HEK293 (cell line): ENCODE results near the gene COX7A2.

Source experiments
- CTCF ChIA-PET: fragments of 350-600 bp; formaldehyde crosslinking; extraction: SDS; loops from one replicate; lab custom pipeline; 2021; ENCODE audit warnings: antibody characterized with exemption; lab: Yijun Ruan, JAX
- POLR2A ChIA-PET: fragments of 300-600 bp; formaldehyde crosslinking; extraction: SDS; loops from one replicate; lab custom pipeline; 2020; ENCODE audit warnings: antibody characterized with exemption, inconsistent platforms; lab: Yijun Ruan, JAX
- H3K27ac ChIP-seq: fragments of 200-500 bp; sonication (Bioruptor generic); 2 replicates; pipeline ENCODE4 v1.5.1; 2014; ENCODE audit warnings: low read depth, low read length, control low read depth, inconsistent platforms; ENCODE audit errors: extremely low read depth
- H3K36me3 ChIP-seq, 2 experiments: fragments of 200-500 bp in 1 of 2; sonication (Bioruptor generic) in 1 of 2; 1 replicate in 1 of 2; 2 replicates in 1 of 2; pipeline ENCODE4 v1.5.1; 2014 to 2017; ENCODE audit warnings: inconsistent platforms in 2 of 2, low read length in 2 of 2; ENCODE audit not compliant: control insufficient read depth in 2 of 2, insufficient read depth in 1 of 2
- H3K4me1 ChIP-seq: fragments of 200-500 bp; sonication (Bioruptor generic); 2 replicates; pipeline ENCODE4 v1.5.1; 2014; ENCODE audit warnings: mild to moderate bottlenecking, low read length, inconsistent platforms; ENCODE audit not compliant: control insufficient read depth, insufficient read depth
- H3K4me3 ChIP-seq: 2 replicates; pipeline ENCODE4 v1.5.1; 2011; ENCODE audit warnings: low read depth, mild to moderate bottlenecking, control low read depth, low read length, moderate library complexity
- H3K9me3 ChIP-seq: fragments of 200-500 bp; sonication (Bioruptor generic); 2 replicates; pipeline ENCODE4 v1.5.1; 2014; ENCODE audit warnings: low read depth, low read length, inconsistent platforms; ENCODE audit not compliant: control insufficient read depth, insufficient read depth
- CTCF ChIP-seq: fragments of 450-650 bp; formaldehyde crosslinking; IDR thresholded peaks from 2 replicates; pipeline ENCODE4 v1.5.1; 2016; ENCODE audit warnings: missing biosample characterization, missing genetic modification characterization
- FEZF1 ChIP-seq: fragments of 450-650 bp; formaldehyde crosslinking; IDR thresholded peaks from 2 replicates; pipeline ENCODE4 v1.5.1; 2016; ENCODE audit warnings: missing biosample characterization, missing genetic modification characterization
- GLIS2 ChIP-seq: fragments of 450-650 bp; formaldehyde crosslinking; IDR thresholded peaks from 2 replicates; pipeline ENCODE4 v1.5.1; 2016; ENCODE audit warnings: missing biosample characterization, missing genetic modification characterization
- HOXA7 ChIP-seq: sonication (generic); formaldehyde crosslinking; IDR thresholded peaks from 2 replicates; pipeline ENCODE4 v1.8.1; 2022; ENCODE audit warnings: missing genetic modification reagents, borderline replicate concordance
- IKZF3 ChIP-seq: fragments of 450-650 bp; IDR thresholded peaks from 2 replicates; pipeline ENCODE4 v1.5.0; 2018; ENCODE audit warnings: missing biosample characterization, mild to moderate bottlenecking, missing genetic modification characterization, moderate library complexity
- PBX3 ChIP-seq: sonication (generic); formaldehyde crosslinking; IDR thresholded peaks from 2 replicates; pipeline ENCODE4 v1.8.1; 2022; ENCODE audit warnings: mild to moderate bottlenecking, moderate library complexity, missing genetic modification reagents
- PRDM1 ChIP-seq: fragments of 450-650 bp; formaldehyde crosslinking; IDR thresholded peaks from 2 replicates; pipeline ENCODE4; 2016; ENCODE audit warnings: missing biosample characterization, missing genetic modification characterization
- SCRT2 ChIP-seq: fragments of 450-650 bp; formaldehyde crosslinking; IDR thresholded peaks from 2 replicates; pipeline ENCODE4 v1.5.1; 2016; ENCODE audit warnings: missing biosample characterization, missing genetic modification characterization
- SP7 ChIP-seq: fragments of 450-650 bp; formaldehyde crosslinking; IDR thresholded peaks from 2 replicates; pipeline ENCODE4 v1.5.1; 2016; ENCODE audit warnings: missing biosample characterization, missing genetic modification characterization
- TRIM28 ChIP-seq: IDR thresholded peaks from 2 replicates; pipeline ENCODE4 v1.6.1; 2011; ENCODE audit warnings: low read length, control low read depth, borderline replicate concordance
- ZFP3 ChIP-seq: fragments of 450-650 bp; formaldehyde crosslinking; IDR thresholded peaks from 2 replicates; pipeline ENCODE4 v1.5.1; 2016; ENCODE audit warnings: low read depth, missing biosample characterization, missing genetic modification characterization
- ZNF366 ChIP-seq: fragments of 450-650 bp; formaldehyde crosslinking; conservative IDR thresholded peaks from 2 replicates; pipeline ENCODE4 v1.5.1; 2016; ENCODE audit warnings: missing biosample characterization, missing genetic modification characterization
- ZNF404 ChIP-seq: fragments of 450-650 bp; formaldehyde crosslinking; IDR thresholded peaks from 2 replicates; pipeline ENCODE4 v1.5.1; 2017; ENCODE audit warnings: missing biosample characterization, missing genetic modification characterization
- ZNF48 ChIP-seq: fragments of 450-650 bp; formaldehyde crosslinking; IDR thresholded peaks from 2 replicates; pipeline ENCODE4 v1.5.1; 2016; ENCODE audit warnings: missing biosample characterization, missing genetic modification characterization
- ZNF510 ChIP-seq: fragments of 450-650 bp; formaldehyde crosslinking; IDR thresholded peaks from 2 replicates; pipeline ENCODE4 v1.5.1; 2018; ENCODE audit warnings: mild to moderate bottlenecking, missing genetic modification characterization, missing biosample characterization; ENCODE audit not compliant: insufficient replicate concordance
- ZNF558 ChIP-seq: fragments of 450-650 bp; formaldehyde crosslinking; IDR thresholded peaks from 2 replicates; pipeline ENCODE4 v1.5.1; 2016; ENCODE audit warnings: missing biosample characterization, missing genetic modification characterization
- ZNF600 ChIP-seq: fragments of 450-650 bp; formaldehyde crosslinking; IDR thresholded peaks from 2 replicates; pipeline ENCODE4 v1.5.1; 2016; ENCODE audit warnings: missing biosample characterization, missing genetic modification characterization
- ZNF629 ChIP-seq: fragments of 450-650 bp; formaldehyde crosslinking; IDR thresholded peaks from 2 replicates; pipeline ENCODE4 v1.5.1; 2017; ENCODE audit warnings: missing biosample characterization, missing genetic modification characterization
- ZNF654 ChIP-seq: fragments of 450-650 bp; formaldehyde crosslinking; IDR thresholded peaks from 2 replicates; pipeline ENCODE4 v1.5.1; 2016; ENCODE audit warnings: low read depth, missing biosample characterization, missing genetic modification characterization
- ZNF701 ChIP-seq: fragments of 450-650 bp; formaldehyde crosslinking; IDR thresholded peaks from 2 replicates; pipeline ENCODE4 v1.5.1; 2016; ENCODE audit warnings: missing biosample characterization, missing genetic modification characterization
- ZNF785 ChIP-seq: fragments of 450-650 bp; formaldehyde crosslinking; IDR thresholded peaks from 2 replicates; pipeline ENCODE4 v1.5.1; 2016; ENCODE audit warnings: missing biosample characterization, missing genetic modification characterization
- ZSCAN23 ChIP-seq: fragments of 450-650 bp; formaldehyde crosslinking; IDR thresholded peaks from 2 replicates; pipeline ENCODE4 v1.5.1; 2016; ENCODE audit warnings: missing biosample characterization, missing genetic modification characterization
- ZSCAN30 ChIP-seq: fragments of 450-650 bp; IDR thresholded peaks from 2 replicates; pipeline ENCODE4 v1.5.1; 2018; ENCODE audit warnings: missing biosample characterization, mild to moderate bottlenecking, missing genetic modification characterization, moderate library complexity
- ZSCAN5A ChIP-seq: fragments of 450-650 bp; formaldehyde crosslinking; IDR thresholded peaks from 2 replicates; pipeline ENCODE4 v1.5.1; 2016; ENCODE audit warnings: missing biosample characterization, missing genetic modification characterization
- TF ChIP-seq, protein P1 (sequence below): fragments of 450-650 bp; formaldehyde crosslinking; IDR thresholded peaks from 2 replicates; pipeline ENCODE4 v1.5.1; 2017; ENCODE audit warnings: missing biosample characterization, missing genetic modification characterization
- TF ChIP-seq, protein P2 (sequence below): fragments of 450-650 bp; IDR thresholded peaks from 2 replicates; pipeline ENCODE4 v1.5.1; 2018; ENCODE audit warnings: missing biosample characterization, mild to moderate bottlenecking, missing genetic modification characterization

The COX7A2 gene

DNA sequence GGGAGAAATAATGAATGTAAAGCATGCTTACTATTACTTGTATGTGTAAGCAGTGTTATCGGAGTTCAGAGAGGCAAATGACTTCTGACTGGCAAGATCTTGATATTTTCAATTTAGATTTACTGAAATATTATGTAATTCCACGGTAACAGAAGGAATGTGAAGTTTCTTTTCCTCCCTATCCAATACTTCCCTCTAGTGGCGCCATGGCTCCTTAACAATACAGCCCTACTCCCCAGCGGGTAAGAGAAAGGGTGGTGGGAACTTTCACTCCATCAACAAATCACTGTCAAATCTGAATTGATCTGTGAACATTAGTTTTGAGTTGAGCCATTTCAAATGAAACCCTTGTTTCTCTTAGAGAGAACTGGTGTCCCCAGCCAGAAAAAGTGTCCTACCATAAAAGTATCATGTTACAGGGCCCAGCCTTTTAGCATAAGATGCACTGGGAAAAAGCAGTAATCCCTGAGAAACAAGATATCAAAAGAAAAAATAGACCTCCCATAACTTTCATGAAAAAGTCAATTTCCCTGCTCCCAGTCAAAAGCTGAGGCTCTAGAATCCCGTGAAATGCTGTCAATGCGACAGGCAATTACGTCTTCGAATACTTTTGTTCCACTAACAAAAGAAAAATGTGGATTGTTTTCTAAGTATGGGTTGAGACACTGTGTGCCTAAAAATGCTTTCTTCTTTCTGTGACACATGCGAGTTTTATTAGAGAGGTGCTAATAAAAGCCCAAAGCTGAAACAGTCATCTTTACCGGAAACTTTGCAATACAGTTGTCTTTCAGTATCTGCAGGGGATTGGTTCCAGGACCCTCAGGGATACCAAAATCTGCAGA, 12.9 kb downstream of the COX7A2 start:
- Histone ChIP-seq H3K9me3 (no peaks in the 10 kb centered on the region), H3K4me1 (no peaks in the 10 kb centered on the region), H3K27ac (no peak overlapping the region), H3K36me3 (no peaks in the 10 kb centered on the region), H3K4me3 (no peak overlapping the region)
- TF ChIP-seq ZNF600 (tag by site-specific recombination) (no peak), IKZF3 (peak; percentile 65; the same call in 1 of the 2 replicates), ZNF701 (tag by site-specific recombination) (no peak), SP7 (tag by site-specific recombination) (0 out of 2 replicates have a peak, but pooled peaks have one; percentile 25), CTCF (tag by site-specific recombination) (peak; percentile 38; the same call in 1 of the 2 replicates), ZSCAN30 (tag by site-specific recombination) (0 out of 2 replicates have a peak, but pooled peaks have one; percentile 21), FEZF1 (tag by site-specific recombination) (0 out of 2 replicates have a peak, but pooled peaks have one; percentile 12), PRDM1 (tag by site-specific recombination) (peak; percentile 92), ZNF654 (tag by site-specific recombination) (peak; percentile 94), ZNF48 (tag by site-specific recombination) (no peak), TRIM28 (peak; percentile 82; the same call in 1 of the 2 replicates), ZNF510 (tag by site-specific recombination) (no peak), ZNF366 (peak; percentile 51)
- TF ChIP-seq, protein P1, sequence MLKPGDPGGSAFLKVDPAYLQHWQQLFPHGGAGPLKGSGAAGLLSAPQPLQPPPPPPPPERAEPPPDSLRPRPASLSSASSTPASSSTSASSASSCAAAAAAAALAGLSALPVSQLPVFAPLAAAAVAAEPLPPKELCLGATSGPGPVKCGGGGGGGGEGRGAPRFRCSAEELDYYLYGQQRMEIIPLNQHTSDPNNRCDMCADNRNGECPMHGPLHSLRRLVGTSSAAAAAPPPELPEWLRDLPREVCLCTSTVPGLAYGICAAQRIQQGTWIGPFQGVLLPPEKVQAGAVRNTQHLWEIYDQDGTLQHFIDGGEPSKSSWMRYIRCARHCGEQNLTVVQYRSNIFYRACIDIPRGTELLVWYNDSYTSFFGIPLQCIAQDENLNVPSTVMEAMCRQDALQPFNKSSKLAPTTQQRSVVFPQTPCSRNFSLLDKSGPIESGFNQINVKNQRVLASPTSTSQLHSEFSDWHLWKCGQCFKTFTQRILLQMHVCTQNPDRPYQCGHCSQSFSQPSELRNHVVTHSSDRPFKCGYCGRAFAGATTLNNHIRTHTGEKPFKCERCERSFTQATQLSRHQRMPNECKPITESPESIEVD (tag by site-specific recombination), result peak; percentile 80
- CTCF ChIA-PET, result interaction anchor here (0.6 to 7.8 kb wide), 18 partner anchors 11 to 1584 kb away, joined by 3 to 106 read pairs (median 4); partner anchors contain the start of gene COL12A1
- POLR2A ChIA-PET, result interaction anchor here (0.5 kb wide), 1 partner anchor 340 kb away, joined by 3 read pairs; no protein-coding TSS in a partner anchor

- POLR2A ChIA-PET, result no interaction called here
- no peaks in the 10 kb centered on the region for H3K9me3 ChIP-seq
- TF ChIP-seq SCRT2 (tag by site-specific recombination) (no peak), ZNF701 (tag by site-specific recombination) (no peak), ZSCAN5A (no peak), HOXA7 (CRISPR knock-in tag) (no peak), ZNF785 (tag by site-specific recombination) (no peak), ZNF404 (tag by site-specific recombination) (no peak), ZNF558 (no peak), GLIS2 (tag by site-specific recombination) (no peak), ZNF629 (tag by site-specific recombination) (no peak), PBX3 (CRISPR knock-in tag) (no peak), ZSCAN23 (no peak), ZFP3 (no peak)
- TF ChIP-seq, protein P2, sequence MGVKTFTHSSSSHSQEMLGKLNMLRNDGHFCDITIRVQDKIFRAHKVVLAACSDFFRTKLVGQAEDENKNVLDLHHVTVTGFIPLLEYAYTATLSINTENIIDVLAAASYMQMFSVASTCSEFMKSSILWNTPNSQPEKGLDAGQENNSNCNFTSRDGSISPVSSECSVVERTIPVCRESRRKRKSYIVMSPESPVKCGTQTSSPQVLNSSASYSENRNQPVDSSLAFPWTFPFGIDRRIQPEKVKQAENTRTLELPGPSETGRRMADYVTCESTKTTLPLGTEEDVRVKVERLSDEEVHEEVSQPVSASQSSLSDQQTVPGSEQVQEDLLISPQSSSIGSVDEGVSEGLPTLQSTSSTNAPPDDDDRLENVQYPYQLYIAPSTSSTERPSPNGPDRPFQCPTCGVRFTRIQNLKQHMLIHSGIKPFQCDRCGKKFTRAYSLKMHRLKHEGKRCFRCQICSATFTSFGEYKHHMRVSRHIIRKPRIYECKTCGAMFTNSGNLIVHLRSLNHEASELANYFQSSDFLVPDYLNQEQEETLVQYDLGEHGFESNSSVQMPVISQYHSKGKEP (tag by site-specific recombination), result no peak
- no peaks in the 10 kb centered on the region for H3K36me3 ChIP-seq
- H3K4me1 ChIP-seq, result peaks cover 9% of the 10 kb centered on the region
- CTCF ChIA-PET, result interaction anchor here (1.1 to 5.8 kb wide), 2 partner anchors 15 to 16 kb away, joined by 5 to 87 read pairs; no protein-coding TSS in a partner anchor
- no peak overlapping the region for H3K27ac ChIP-seq
- no peak overlapping the region for H3K4me3 ChIP-seq
Measured at GRCh38 chr6:75224303-75224926, 19.2 kb downstream of the COX7A2 start.
